HG03575 (cell line): ENCODE results near the gene TMEM234.
"Not testable (repeated sequence)": the region's sequence is repeated elsewhere in the genome, so short reads cannot be mapped to it uniquely, and the experiment has no call there.

Experiments used
- ATAC-seq: cut with Tn5 transposase; IDR thresholded peaks from one replicate; pipeline ENCODE4 v1.9.1; 2021; ENCODE audit not compliant: unreplicated experiment, insufficient number of reproducible peaks, low FRiP score; ENCODE audit errors: extremely low read depth

TMEM234 gene

DNA sequence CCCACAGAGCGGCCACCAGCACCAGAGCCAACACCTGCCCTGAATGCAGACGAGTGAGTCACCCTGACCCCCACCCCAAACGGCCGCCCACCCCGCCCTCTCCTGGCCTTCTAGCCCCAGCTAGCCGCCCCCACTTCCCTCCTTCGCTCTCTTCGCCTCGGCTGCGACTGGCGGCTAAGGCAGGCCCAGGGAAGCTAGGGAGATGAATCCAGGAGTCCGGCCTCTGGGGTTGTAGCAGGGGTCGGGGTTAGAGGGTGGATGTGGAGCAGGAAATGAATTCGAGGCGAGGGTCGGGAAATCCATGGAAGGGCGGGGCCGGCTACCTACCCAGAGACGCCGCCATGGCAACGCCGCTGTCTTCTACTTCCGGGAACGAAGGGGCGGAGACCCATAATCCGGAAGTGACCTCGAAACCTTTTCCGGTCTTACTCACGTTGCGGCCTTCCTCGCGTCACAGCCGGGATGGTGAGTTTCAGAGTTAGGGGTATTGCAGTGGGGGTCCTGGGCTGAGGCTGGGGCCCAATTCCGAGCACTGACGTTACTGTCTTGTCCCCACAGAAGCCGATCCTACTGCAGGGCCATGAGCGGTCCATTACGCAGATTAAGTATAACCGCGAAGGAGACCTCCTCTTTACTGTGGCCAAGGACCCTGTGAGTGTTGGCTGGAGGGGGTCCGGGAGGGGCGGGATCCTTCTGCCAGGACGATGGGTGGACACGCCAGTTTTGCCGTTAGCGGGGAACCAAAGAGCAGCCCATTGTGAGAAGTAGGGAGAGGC lies at the start of gene TMEM234, which contains the start of gene EIF3I:
TMEM234 (minus strand) TSS at position 374 of the 776 bp plus-strand sequence; CDS start at position 343, 31 bp downstream.
EIF3I (plus strand) TSS at position 428 of the 776 bp plus-strand sequence; CDS start at position 463, 35 bp downstream.
- ATAC-seq, result no peak

DNA sequence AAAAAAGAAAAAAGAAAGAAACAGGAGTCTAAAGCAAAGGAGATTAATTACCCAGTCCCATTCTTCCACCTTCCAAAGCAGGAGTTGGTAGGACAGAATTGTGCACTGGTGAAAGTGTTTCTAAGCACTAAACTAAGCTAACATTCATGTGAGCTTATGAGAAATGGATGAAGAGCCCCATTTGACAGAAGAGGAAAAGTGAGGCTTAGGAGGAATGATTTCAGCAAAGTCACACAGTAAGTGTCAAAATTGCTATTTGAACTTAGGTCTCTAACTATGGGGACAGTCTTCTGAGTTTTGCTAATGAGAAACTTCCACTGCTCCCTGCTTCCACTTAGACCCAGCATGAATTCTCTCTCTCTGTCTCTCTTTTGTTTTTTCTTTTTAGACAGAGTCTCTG lies 47.6 kb upstream of the TMEM234 start:
- ATAC-seq, result no peak

DNA sequence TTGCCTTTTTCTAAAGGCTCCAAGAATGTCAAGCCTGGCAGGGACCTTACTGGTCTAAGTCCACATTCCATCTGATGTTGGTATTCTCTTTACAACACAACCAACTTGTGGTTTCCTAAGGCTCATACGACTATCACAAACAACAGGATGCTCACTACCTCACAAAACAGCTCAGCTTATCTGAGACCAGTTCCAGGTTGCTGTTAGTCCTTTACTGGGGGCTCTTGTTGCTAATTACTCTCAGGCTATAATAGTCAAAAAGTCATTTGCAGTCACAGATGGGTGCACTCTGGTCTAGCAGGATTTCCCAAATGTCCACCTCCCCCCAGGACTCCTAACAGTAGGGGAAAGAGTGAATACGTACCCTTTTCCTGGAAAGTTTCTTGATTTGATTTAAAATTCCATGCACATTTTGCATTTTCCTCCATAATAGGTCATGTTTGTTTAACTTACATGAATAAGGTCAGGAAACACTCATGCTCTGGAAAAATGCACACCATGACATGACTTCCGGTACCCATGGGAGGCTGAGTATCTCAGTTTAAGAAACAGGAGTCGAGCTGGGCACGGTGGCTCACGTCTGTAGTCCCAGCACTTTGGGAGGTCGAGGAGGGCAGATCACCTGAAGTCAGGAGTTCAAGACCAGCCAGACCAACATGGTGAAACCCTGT lies 44.9 kb upstream of the TMEM234 start:
- no peak for ATAC-seq

DNA sequence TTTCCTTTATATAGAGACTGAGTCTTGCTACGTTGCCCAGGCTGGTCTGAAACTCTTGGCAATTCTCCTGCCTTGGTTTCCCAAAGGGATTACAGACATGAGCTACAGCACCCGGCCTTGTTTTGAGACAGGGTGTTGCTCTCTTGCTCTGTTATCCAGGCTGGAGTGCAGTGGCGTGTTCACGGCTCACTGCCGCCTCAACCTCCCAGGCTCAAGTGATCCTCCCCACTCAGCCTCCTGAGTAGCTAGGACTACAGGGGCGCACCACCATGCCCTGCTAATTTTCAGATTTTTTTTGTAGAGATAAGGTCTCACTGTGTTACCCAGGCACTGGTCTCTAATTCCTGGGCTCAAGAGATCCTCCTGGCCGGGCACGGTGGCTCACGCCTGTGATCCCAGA lies 43.7 kb upstream of the TMEM234 start:
- no peak for ATAC-seq

DNA sequence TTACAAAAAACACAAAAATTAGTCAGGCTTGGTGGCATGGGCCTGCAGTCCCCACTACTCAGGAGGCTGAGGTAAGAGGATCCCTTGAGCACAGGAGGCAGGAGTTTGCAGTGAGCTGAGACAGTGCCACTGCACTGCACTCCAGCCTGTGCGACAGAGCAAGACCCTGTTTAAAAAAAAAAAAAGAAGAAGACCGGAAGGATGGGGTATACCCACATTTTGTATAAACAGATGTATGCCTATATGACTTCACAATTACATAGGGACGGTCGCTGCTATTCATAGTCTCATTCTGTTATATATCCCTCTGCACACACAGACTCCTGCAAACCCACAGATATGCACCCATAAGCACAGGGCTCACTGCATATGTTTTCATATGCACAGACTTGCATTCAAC lies 41.6 kb upstream of the TMEM234 start:
- ATAC-seq, result no peak

DNA sequence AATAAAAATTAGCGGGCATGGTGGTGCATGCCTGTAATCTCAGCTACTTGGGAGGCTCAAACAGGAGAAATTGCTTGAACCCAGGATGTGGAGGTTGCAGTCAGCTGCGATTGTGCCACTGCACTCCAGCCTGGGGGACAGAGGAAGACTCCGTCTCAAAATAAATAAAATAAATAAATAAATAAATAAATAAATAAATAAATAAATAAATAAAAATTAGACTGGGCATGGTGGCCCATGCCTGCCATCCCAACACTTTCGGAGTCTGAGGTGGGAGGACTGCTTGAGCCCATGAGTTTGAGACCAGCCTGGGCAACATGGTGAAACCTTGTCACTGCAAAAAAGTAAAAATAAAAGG lies 41.1 kb upstream of the TMEM234 start:
- not testable (repeated sequence) for ATAC-seq

DNA sequence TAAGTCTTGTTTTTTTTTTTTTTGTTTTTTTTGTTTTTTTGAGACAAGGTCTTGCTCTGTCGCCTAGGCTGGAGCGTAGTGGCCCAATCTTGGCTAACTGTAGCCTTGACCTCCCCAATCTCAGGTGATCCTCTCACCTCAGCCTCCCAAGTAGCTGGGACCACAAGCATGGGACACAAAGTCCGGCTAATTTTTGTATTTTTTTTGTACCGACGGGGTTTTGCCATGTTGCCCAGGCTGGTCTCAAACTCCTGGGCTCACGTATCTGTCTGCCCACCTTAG lies 35.0 kb upstream of the TMEM234 start:
- ATAC-seq, result no peak

DNA sequence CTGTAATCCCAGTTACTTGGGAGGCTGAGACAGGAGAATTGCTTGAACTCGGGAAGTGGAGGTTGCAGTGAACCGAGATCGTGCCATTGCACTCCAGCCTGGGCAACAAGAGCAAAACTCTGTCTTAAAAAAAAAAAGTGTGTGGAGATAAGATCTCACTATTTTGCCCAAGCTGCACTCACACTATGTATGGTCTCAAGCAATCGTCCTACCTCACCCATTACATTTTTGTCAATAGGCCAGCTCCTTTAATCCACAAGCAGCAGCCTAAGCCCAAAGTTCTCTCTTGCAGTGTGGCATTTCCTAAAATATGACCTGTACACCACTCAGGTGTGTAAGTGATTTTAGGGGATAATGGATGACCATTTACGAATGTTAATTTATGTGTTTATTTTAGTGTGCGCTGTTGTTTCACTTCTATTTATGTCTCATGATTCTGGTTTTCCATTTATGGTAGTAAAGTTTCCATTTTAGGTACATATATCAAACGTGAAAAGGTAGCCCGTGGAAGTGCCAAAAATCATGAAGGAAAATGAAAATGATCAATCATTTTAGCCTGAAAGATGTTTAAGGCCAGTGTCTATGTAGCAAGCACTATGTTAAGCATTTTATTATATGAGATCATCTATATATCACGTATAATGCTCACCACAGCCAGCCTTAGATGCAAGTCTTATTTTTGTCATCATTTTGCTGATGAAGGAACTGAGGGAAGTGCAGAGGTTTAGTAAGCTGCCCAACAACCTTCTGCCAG lies 34.5 kb upstream of the TMEM234 start:
- ATAC-seq, result no peak

DNA sequence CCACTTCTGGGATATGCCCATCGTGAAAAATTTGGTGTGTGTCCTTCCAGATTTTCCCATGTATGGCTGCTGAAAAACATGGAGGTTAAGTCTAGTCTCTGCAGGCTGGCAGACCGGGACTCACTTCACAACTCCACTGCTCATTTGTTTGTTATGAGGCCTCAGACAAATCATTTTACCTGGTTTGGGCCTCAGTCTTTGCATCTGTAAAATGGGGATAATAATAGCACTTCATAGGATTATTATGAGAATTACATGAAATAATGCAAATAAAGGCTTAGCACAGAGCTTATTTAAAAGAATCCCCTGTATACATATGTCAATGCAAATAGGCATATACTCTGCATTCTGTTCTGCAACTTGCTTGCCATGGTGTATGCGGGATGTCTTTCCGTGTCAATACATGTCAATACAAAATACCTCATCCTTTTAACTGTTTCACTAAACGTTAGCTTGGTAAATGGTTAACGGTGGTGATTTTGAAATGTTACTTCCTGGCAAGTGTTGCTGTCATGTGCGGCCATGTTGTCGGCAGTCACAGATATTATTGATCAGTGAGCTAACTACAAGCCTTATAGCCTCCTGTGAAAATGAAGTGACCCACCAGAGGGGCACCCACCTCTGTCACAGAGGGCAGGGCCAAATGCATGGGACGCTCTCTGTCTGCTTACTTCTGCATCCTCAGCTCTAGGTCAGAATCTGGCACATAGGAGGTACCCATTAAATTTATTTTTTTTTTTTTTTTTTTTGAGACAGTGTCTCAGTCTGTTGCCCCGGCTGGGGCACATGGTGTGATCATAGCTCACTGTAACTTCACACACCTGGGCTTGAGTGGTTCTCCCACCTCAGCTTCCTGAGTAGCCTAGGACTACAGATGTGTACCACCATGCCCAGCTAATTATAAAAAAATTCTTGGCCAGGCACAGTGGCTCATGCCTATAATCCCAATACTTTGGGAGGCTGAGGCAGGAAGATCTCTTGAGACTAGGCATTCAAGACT lies 33.2 kb upstream of the TMEM234 start:
- ATAC-seq, result no peak

DNA sequence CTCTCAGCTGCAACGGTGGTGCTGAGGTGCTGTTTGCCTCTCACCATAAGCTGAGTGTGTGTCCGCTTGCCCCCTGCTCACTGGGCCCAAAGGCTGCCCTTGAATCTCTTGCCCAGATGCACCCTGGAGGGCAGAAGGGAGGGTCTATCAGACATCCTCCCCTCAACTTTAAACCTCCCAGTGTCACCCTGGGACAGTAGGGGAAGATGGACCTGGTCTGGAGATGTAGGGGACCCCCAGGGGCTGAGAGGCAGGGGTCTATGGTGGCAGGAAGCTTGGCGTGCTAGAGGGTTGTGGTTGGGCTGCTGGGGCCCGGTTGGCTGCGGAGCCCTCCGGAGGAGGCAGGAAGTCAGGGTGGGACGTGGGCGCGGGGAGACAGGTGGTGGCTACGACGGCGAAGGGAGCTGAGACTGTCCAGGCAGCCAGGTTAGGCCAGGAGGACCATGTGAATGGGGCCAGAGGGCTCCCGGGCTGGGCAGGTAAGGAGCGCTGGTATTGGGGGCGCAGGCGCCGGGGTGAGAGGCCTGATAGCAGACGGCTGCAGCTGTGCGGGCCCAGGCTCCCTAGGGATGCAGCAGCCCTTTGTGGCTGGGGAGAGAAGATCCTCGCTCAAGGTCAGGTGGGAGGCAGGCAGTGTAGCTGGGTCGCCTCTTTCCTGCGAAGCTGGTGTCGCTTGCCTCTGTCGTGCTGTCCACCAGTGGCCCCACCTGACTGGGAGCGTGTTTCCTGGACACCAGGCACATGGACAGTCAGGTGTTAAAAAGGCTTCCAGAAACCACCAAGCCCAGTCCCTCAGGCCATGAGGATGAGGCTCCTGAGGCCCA lies 29.0 kb upstream of the TMEM234 start, which contains the start of gene LCK:
LCK (plus strand) TSS at position 373 of the 824 bp plus-strand sequence. CDS start 23,065 bp downstream, outside the sequence.
- no peak for ATAC-seq

DNA sequence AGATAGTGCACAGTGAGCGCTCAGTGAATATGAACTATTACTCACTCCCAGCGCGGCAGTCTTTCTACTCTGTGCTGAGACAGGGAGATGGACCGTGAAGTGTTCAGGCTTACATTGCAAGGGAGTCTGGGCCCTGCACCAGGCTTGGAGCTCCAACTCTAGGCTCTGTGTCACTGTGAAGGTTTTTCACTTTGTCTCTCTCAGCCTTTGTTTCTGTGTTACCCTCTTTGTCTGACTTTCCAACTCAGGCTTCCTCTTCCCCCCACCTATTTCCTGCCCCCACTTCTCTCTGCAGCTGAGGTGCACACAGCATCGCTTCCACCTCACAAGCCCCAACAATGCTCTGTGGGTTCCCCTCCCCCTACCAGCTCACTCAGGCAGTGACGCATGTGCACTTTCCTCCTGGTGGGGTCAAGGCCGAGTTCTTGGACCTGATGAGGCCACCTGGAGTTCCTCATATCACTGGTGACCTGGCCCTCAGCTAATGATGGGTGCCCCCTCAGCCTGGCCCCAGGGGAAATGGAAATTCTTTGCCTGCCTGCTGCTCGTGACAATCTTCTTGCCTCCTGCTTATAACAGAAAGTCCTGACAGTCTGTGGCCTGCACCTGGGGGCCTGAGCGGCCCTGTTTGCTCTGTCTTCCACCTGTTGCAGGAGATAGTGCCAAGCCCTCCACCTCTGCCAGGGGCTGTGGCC lies 27.8 kb upstream of the TMEM234 start:
- no peak for ATAC-seq

DNA sequence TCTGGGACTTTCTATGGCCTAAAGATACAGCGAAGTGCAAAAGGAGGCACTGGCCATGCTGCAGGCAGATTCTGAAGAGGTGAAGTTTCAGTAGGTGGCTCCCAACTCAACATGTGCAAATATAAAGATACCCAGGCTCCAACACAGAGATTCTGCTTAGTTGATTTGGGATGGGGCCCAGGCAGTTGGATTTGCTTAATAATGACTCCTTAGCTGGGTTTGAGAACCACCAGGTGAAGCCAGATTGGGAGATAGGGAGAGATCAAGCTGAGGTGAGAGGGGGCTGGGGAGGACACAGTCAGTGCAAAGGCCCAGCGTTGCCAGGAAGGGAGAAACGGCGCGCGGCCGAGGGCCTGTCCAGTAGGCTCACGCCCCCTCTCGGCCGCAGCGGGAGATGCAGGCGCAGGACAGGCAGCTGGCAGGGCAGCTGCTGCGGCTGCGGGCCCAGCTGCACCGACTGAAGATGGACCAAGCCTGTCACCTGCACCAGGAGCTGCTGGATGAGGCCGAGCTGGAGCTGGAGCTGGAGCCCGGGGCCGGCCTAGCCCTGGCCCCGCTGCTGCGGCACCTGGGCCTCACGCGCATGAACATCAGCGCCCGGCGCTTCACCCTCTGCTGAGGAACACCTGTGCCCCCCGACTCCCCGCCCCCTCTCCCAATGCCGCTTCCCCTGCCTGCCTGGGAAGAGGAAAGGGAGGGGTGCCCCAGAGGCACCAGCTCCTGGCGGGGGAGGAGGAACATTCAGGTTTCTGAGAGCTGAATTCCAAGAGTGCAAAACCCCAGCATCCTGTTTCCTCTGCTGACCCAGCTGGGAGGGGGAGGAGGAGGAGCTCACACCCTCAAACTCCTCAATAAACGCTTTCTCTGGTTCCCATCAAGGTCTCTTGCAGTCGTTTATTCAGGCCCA lies 26.1 kb upstream of the TMEM234 start:
- no peak for ATAC-seq

DNA sequence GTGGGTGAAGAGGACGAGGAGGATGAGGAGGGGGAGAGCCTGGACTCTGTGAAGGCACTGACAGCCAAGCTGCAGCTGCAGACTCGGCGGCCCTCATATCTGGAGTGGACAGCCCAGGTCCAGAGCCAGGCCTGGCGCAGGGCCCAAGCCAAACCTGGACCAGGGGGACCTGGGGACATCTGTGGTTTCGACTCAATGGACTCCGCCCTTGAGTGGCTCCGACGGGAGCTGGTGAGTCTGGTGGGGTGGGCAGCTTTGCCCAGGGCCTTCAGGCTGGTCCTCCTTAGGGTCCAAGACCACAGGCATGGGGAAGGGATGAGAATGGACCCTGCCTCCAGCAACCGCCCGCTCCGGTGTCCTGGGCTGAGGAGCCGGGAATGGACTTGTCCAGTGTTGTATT lies 25.3 kb upstream of the TMEM234 start:
- no peak for ATAC-seq

DNA sequence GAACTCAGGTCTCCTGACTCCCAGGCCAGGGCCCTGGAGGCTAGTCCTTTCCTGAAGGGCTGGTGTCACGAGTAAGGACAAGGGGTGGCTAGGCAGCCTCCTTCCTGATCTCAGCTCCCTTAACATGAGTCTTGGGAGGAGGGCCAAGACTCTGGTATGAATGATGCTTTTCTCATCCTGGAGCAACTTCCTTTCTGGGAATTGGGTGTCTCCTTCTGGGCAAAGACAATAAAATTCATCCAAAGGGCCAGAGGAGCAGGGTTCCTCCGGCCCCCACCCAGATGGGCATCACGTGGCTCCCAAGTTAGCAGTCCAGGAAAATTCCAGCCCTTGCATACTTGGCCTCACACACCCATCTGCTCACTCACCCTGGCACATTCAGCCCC lies 24.7 kb upstream of the TMEM234 start, which contains the start of gene FAM167B:
FAM167B (plus strand) TSS at position 335 of the 386 bp plus-strand sequence. CDS start 200 bp downstream, outside the sequence.
- ATAC-seq, result no peak

DNA sequence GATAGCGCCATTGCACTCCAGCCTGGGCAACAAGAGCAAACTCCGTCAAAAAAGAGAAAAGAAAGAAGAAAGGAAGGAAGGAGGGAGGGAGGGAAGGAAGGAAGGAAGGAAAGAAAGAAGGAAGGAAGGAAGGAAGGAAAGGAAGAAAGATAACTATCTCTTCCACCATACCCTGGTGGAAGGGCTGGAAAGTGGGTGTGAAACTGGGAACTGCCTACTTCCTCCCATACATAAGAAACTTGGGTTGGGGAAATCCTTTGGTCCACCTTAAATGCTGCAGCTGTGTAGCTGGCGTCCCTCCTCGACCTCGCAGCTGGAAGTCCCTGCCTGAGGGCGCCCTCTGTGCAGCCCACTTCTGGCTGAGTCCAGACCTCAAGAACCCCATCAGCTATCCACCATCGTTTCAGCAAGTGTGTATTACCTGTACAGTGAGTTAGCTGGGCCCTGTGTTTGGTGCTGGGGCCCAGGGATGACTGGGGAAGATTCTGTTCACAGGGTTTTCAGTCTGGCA lies 20.2 kb upstream of the TMEM234 start:
- no peak for ATAC-seq
